H9 (cell line): Measurements from ENCODE around the gene ERVMER34-1. TPM values are rescaled to one million over a fixed set of nuclear protein-coding genes. Genes with fewer than 3 reads are reported as not detected.
A peak's percentile ranks its signal among the peaks of the same experiment; 100 is the strongest.

Experiments used
- DNase-seq: peaks from one replicate; pipeline ENCODE4 v3.0.0-alpha.2; 2017
- H2AFZ ChIP-seq: one replicate; pipeline ENCODE4 v1.6.1; 2013; ENCODE audit warnings: mild to moderate bottlenecking, low read length, control low read depth, moderate library complexity
- H2AK5ac ChIP-seq: 2 replicates; pipeline ENCODE4 v1.6.1; 2013; ENCODE audit warnings: low read length, control low read depth, mixed read lengths; ENCODE audit not compliant: insufficient read length
- H2BK120ac ChIP-seq: one replicate; pipeline ENCODE4 v1.6.1; 2013; ENCODE audit warnings: low read depth, mild to moderate bottlenecking, low read length, control low read depth, inconsistent platforms; ENCODE audit not compliant: poor library complexity, severe bottlenecking
- H2BK12ac ChIP-seq: 2 replicates; pipeline ENCODE4 v1.6.1; 2013; ENCODE audit warnings: low read length, control low read depth, mixed read lengths, low read depth; ENCODE audit not compliant: insufficient read length
- H2BK15ac ChIP-seq: 2 replicates; pipeline ENCODE4 v1.6.1; 2013; ENCODE audit warnings: low read depth, low read length, control low read depth
- H2BK20ac ChIP-seq: one replicate; pipeline ENCODE4 v1.6.1; 2013; ENCODE audit warnings: low read depth, mild to moderate bottlenecking, low read length, control low read depth, inconsistent platforms; ENCODE audit not compliant: poor library complexity, severe bottlenecking
- H2BK5ac ChIP-seq: 2 replicates; pipeline ENCODE4 v1.6.1; 2013; ENCODE audit warnings: low read length, control low read depth, mixed read lengths; ENCODE audit not compliant: insufficient read length
- H3K14ac ChIP-seq: 2 replicates; pipeline ENCODE4 v1.6.1; 2013; ENCODE audit warnings: low read length, control low read depth; ENCODE audit not compliant: insufficient read depth
- H3K18ac ChIP-seq: 2 replicates; pipeline ENCODE4 v1.6.1; 2013; ENCODE audit warnings: low read depth, mild to moderate bottlenecking, mixed read lengths, low read length, control low read depth; ENCODE audit not compliant: insufficient read length
- H3K23ac ChIP-seq: 2 replicates; pipeline ENCODE4 v1.6.1; 2013; ENCODE audit warnings: low read length, control low read depth, mixed read lengths, low read depth; ENCODE audit not compliant: insufficient read length
- H3K23me2 ChIP-seq: 2 replicates; pipeline ENCODE4 v1.6.1; 2013; ENCODE audit warnings: low read depth, mild to moderate bottlenecking, mixed read lengths, low read length, control low read depth; ENCODE audit not compliant: insufficient read length, poor library complexity, severe bottlenecking
- H3K27ac ChIP-seq: 2 replicates; pipeline ENCODE4 v1.5.1; 2013; ENCODE audit warnings: low read length, control low read depth, mixed read lengths, low read depth; ENCODE audit not compliant: insufficient read length
- H3K27me3 ChIP-seq: 2 replicates; pipeline ENCODE4 v1.6.1; 2013; ENCODE audit warnings: low read length, control low read depth, inconsistent platforms; ENCODE audit not compliant: insufficient read depth
- H3K4ac ChIP-seq: 2 replicates; pipeline ENCODE4 v1.6.1; 2013; ENCODE audit warnings: low read depth, mild to moderate bottlenecking, control low read depth, inconsistent platforms, low read length, moderate library complexity
- H3K4me1 ChIP-seq: 2 replicates; pipeline ENCODE4 v1.6.1; 2013; ENCODE audit warnings: low read length, control low read depth, inconsistent platforms; ENCODE audit not compliant: insufficient read depth
- H3K4me2 ChIP-seq: 2 replicates; pipeline ENCODE4 v1.6.1; 2013; ENCODE audit warnings: low read length, control low read depth, mixed read lengths; ENCODE audit not compliant: insufficient read length, insufficient read depth
- H3K56ac ChIP-seq: 2 replicates; pipeline ENCODE4 v1.6.1; 2013; ENCODE audit warnings: low read depth, mild to moderate bottlenecking, mixed read lengths, low read length, control low read depth; ENCODE audit not compliant: insufficient read length
- H3K79me1 ChIP-seq: 2 replicates; pipeline ENCODE4 v1.6.1; 2013; ENCODE audit warnings: low read depth, mild to moderate bottlenecking, moderate library complexity, low read length, control low read depth, inconsistent platforms; ENCODE audit not compliant: insufficient read depth, poor library complexity, severe bottlenecking
- H3K79me2 ChIP-seq: 2 replicates; pipeline ENCODE4 v1.6.1; 2013; ENCODE audit warnings: low read length, control low read depth, inconsistent platforms; ENCODE audit not compliant: insufficient read depth
- H3K9ac ChIP-seq: 2 replicates; pipeline ENCODE4 v1.6.1; 2013; ENCODE audit warnings: low read length, control low read depth, mixed read lengths; ENCODE audit not compliant: insufficient read length; ENCODE audit errors: extremely low read depth
- H3K9me3 ChIP-seq: one replicate; pipeline ENCODE4 v1.6.1; 2013; ENCODE audit warnings: low read depth, low read length, inconsistent platforms; ENCODE audit not compliant: control insufficient read depth
- H3T11ph ChIP-seq: one replicate; pipeline ENCODE4 v1.6.1; 2013; ENCODE audit warnings: mild to moderate bottlenecking, low read length, control low read depth, inconsistent platforms
- H4K20me1 ChIP-seq: one replicate; pipeline ENCODE4 v1.6.1; 2013; ENCODE audit not compliant: control insufficient read depth, insufficient read length, insufficient read depth
- H4K5ac ChIP-seq: 2 replicates; pipeline ENCODE4 v1.6.1; 2013; ENCODE audit warnings: low read depth, mild to moderate bottlenecking, mixed read lengths, low read length, control low read depth; ENCODE audit not compliant: insufficient read length
- H4K8ac ChIP-seq: replicated peaks from 2 replicates; pipeline ENCODE4 v1.6.1; 2013; ENCODE audit warnings: low read length, control low read depth, mixed read lengths, low read depth; ENCODE audit not compliant: insufficient read length
- H4K91ac ChIP-seq: 2 replicates; pipeline ENCODE4 v1.6.1; 2013; ENCODE audit warnings: low read depth, mild to moderate bottlenecking, moderate library complexity, mixed read lengths, low read length, control low read depth; ENCODE audit not compliant: insufficient read length
- H3K27ac Mint-ChIP-seq, 3 experiments: 2 replicates in 2 of 3; 3 replicates in 1 of 3; pipeline ENCODE4 v1.8.0; 2020 to 2021; ENCODE audit warnings: mixed read lengths in 3 of 3, mild to moderate bottlenecking in 1 of 3, moderate library complexity in 1 of 3
- H3K27me3 Mint-ChIP-seq: 2 replicates; pipeline ENCODE4 v1.8.0; 2021; ENCODE audit warnings: low read depth, mild to moderate bottlenecking, moderate library complexity, mixed read lengths
- H3K36me3 Mint-ChIP-seq, 3 experiments: 2 replicates in 2 of 3; 3 replicates in 1 of 3; pipeline ENCODE4 v1.8.0; 2020 to 2021; ENCODE audit warnings: low read depth in 3 of 3, mixed read lengths in 3 of 3; ENCODE audit not compliant: insufficient read depth in 1 of 3
- H3K4me1 Mint-ChIP-seq, 2 experiments: 2 replicates each; pipeline ENCODE4 v1.8.0; 2020; ENCODE audit warnings: mixed read lengths in 2 of 2
- H3K4me3 Mint-ChIP-seq, 2 experiments: 2 replicates in 1 of 2; 3 replicates in 1 of 2; pipeline ENCODE4 v1.8.0; 2020 to 2021; ENCODE audit warnings: mild to moderate bottlenecking in 2 of 2, mixed read lengths in 2 of 2, moderate library complexity in 1 of 2
- H3K9me3 Mint-ChIP-seq, 2 experiments: 2 replicates in 1 of 2; 3 replicates in 1 of 2; pipeline ENCODE4 v1.8.0; 2020; ENCODE audit warnings: mild to moderate bottlenecking in 2 of 2, mixed read lengths in 2 of 2, moderate library complexity in 1 of 2
- CTCF ChIP-seq: fragments of 200-600 bp; sonication (generic); conservative IDR thresholded peaks from 3 replicates; pipeline ENCODE4 v1.8.0; 2021; ENCODE audit warnings: antibody characterized with exemption, mild to moderate bottlenecking
- WGBS: extraction: QIAGEN DNeasy Blood & Tissue Kit; methylation state at CpG from one replicate; pipeline ENCODE4 v1.1.7; 2013; ENCODE audit warnings: missing lambda C conversion rate, low lambda C conversion rate, mixed read lengths; ENCODE audit not compliant: insufficient read length; ENCODE audit errors: extremely low coverage; 5-methylcytosine and 5-hydroxymethylcytosine counted together
- long read RNA-seq: library from polyadenylated mRNA; unstranded; transcript quantifications from one replicate; pipeline ENCODE4 v2.0.0, GENCODE V29; 2020
- total RNA-seq: library from RNA; stranded (reverse); gene quantifications from 2 replicates; pipeline ENCODE4 v1.2.1, GENCODE V29; 2021

ERVMER34-1 gene
- 14.4 and 15.5 TPM in 2 replicates for total RNA-seq
- long read RNA-seq, transcript ERVMER34-1-201 (4 exons, 2,744 nt) = minor isoform, 8 of 78 reads
- long read RNA-seq, transcript ERVMER34-1-202 (3 exons, 3,830 nt) = major isoform, 57 of 78 reads
- long read RNA-seq, partial matches to known transcripts = 6 of 78 reads
- long read RNA-seq, other reads (novel, unspliced or antisense) = 7 of 78 reads

- no peak within 1 kb of the TSS for H2BK5ac ChIP-seq
- H4K5ac ChIP-seq = no peak within 1 kb of the TSS
- no peak within 1 kb of the TSS for H3K23ac ChIP-seq
- H3K18ac ChIP-seq = peak within 1 kb of the TSS; percentile 44
- no peak within 1 kb of the TSS for H3K27ac ChIP-seq
- peaks cover 23 to 40% (median 24%) of the 10 kb centered on the region in 3 experiments for H3K36me3 Mint-ChIP-seq
- peak within 1 kb of the TSS; percentile 3 for H3K9ac ChIP-seq
- H4K91ac ChIP-seq = no peak within 1 kb of the TSS
- no peak within 1 kb of the TSS for H2BK15ac ChIP-seq
- H3K23me2 ChIP-seq = no peaks in the 10 kb centered on the region
- no peaks in the 10 kb centered on the region for H3K79me2 ChIP-seq
- no peak within 1 kb of the TSS for H3K56ac ChIP-seq
- H3K4me3 Mint-ChIP-seq = peak within 1 kb of the TSS; percentile 74 to 82
- no peak within 1 kb of the TSS for H2BK12ac ChIP-seq
- H3K9me3 ChIP-seq = no peaks in the 10 kb centered on the region
- no peak within 1 kb of the TSS for H3T11ph ChIP-seq
- peak within 1 kb of the TSS in 2 of 3 experiments; percentile 70 to 82; a peak in 2 of 7 replicates for H3K27ac Mint-ChIP-seq
- H3K4me1 ChIP-seq = peaks cover 4% of the 10 kb centered on the region; the same call in 1 of the 2 replicates
- DNase-seq = peak; percentile 53
- peak within 1 kb of the TSS; percentile 55 for H3K14ac ChIP-seq
- H3K4ac ChIP-seq = no peak within 1 kb of the TSS
- no peak for TF ChIP-seq CTCF
- H2AK5ac ChIP-seq = no peak within 1 kb of the TSS
- H3K27me3 Mint-ChIP-seq = peaks cover 32% of the 10 kb centered on the region
- no peaks in the 10 kb centered on the region for H3K79me1 ChIP-seq
- H4K8ac ChIP-seq = no peak within 1 kb of the TSS
- H3K9me3 Mint-ChIP-seq = peaks cover 9 to 15% of the 10 kb centered on the region in 2 experiments; a peak in 4 of 5 replicates
- H2AFZ ChIP-seq = no peak within 1 kb of the TSS
- no peaks in the 10 kb centered on the region; the same call in 1 of the 2 replicates for H3K27me3 ChIP-seq
- no CpG with 5 or more reads among the region's 61 CpGs for WGBS
- peak within 1 kb of the TSS; percentile 52 for H3K4me2 ChIP-seq
- H2BK20ac ChIP-seq = no peak within 1 kb of the TSS
- peaks cover 4% of the 10 kb centered on the region in 2 experiments for H3K4me1 Mint-ChIP-seq
- H2BK120ac ChIP-seq = no peak within 1 kb of the TSS
- no peaks in the 10 kb centered on the region for H4K20me1 ChIP-seq
Observed at GRCh38 chr4:52750819-52751486, at the start of gene ERVMER34-1. TSS of gene ERVMER34-1 (minus strand) at chr4:52751425. CDS start at chr4:52745520, 5,905 bp downstream.
